HL-60/S4 (cell line): Measurements from ENCODE around the gene CHN2.

Source experiments
- in situ Hi-C: fragments of 300-500 bp; cut with MboI; formaldehyde crosslinking; loops from 2 replicates; pipeline ENCODE4 v1.14.3; 2022; ENCODE audit warnings: low sequenced_read_pairs

CHN2 gene

DNA sequence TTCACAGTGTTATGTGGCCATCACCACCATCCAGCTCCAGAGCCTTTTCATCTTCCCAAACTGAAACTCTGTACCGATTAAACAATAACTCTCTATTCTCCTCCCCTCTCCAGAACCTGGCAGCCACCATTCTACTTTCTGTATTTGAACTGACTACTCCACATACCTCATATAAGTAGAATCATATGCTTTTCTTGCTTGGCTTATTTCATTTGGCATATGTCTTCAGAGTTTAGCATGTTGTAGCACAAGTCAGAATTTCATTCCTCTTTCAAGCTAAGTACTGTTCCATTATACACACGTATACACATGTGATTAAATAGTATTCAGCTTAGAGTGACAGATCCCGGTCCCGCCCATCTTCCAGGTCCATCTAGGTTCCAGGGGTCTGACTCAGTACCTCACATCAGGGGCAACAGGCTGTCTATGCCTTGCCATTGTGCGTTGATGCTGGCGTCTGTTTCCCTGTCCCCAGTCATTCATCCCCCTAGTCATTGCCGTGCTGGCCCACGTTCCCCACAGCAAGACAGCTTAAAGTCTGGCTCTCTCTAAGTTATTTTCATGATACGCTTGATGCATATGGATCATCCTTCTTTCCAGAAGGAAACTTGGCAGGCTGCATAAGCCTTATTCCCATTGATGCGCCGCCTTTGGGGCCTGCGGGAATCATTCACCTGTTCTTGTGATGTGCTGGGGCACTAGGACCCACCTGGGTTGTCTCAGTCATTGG is 108.3 kb downstream of the CHN2 start:
- in situ Hi-C loops: no loop called here

DNA sequence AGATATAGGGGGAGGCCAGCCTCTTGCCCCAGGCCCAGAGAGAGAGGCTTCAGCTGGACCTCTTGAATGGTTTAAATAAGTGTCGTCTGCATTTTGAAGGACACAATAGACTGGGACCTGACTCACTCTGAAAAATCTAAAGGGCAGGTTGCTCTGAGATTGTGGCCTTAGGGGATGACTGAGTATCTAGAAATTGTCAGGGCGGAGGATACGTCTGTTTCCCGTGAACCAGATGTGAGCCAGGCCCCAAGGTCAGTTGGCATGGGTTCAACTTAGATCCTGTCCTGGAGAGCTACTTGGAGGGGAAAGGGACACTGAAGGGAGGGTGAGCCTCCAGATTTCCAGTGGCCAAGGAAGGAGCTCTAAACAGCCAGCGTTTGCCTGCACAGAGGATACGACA is 110.2 kb downstream of the CHN2 start:
- in situ Hi-C loops: no loop called here

DNA sequence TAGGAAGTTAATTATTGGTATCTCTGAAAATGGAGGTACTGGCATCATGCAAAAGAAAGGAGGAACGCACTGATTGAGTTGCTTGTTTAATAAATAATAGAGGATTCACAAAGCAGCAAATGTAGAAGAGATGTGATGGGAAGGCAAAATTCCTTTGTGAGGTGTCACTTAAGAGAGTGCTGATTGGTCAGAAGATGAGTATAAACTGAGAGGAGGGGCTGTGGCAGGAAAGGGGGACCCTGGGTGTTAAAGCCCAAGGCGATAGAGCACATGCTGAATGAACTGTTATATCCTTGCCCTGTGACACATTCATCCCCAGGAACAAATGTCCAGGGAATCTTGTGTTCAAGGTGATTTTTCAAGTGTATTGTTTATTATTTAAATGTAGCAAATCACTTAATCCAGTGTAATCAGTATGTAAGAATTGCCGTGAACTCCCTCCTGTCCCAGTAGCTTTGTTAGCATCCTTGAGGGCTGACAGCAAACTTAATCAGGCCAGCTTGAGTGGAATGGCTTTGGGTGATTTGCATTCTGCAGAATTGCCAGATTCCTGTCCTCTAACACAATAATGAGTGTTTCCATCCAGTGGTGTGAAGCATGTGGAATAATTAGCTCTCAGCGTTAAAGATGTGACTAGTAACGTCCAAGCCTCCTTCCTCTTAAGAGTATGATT is 111.9 kb downstream of the CHN2 start:
- in situ Hi-C loops: no loop called here

DNA sequence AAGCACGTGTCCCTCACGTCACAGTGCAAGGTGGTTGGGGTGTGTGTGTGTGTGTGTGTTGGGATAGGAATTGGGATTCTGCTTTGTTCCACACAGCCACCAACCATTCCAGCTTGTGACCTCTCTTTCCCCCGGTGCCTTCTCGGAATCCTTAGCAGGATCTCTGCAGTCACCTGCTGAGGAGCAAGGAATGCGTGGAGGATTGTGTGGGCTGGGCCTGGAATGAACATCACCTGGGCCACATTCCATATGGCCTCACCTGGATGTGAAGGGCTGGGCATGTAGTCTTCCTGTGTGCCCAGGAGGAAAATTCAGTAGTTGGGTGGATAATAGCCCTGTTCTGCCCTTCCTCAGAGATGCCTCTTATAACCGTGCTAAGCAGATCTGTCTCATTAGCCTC is 113.8 kb downstream of the CHN2 start:
- in situ Hi-C loops: no loop called here

DNA sequence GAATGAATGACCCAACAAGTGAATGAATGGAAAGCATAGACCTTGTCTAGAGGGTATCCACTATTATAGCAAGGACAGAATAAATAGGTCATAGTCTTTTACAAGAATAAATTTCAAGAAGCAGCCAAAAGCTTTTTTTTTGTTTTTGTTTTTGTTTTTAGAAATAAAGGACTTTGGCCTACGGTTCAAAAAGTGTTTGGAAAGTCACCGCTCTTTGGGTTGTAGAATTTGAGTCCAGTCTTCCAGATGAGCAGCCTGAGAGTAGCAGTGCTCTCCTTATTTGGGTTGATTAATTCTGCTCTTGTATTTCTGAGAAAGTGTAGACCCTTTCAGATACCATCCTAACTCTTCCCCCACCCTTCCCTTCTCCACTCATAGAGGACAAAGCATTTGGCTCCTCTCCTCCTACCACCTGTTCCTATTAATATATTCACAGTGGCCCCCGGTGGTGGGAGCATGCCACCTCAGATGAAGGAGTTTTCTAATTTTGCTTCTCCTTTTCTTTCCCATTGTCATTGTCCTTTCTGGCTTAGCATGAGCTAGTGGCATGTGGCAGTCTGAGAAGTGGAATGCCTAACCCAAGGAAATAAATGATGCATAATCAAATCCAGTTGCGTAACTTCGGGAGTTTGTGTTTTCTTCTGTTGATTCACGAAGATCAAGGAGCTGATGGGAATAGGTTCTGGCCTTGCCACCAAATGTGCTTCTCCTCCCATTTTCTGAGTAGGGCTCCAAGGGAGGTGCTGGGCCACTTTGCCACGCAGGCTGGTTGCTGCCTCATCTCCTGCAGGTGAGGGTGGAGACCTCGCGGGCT is 114.7 kb downstream of the CHN2 start:
- in situ Hi-C loops: no loop called here

DNA sequence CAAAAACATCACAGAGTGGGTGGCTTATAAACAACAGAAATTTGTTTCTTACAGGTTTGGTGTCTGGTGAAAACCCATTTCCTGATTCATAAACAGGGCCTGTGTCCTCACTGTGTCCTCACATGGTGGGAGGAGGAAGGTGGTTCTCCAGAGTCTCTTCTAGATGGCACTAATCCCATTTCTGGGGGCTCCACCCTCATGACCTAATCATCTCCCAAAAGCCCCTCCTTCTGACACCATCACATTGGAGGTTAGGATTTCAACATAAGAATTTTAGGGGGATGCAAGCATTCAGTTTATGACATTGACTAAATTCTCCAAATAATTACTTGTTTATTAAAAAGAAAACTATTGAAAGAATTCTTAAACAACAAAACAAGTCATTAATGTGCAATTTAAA is 116.0 kb downstream of the CHN2 start:
- in situ Hi-C loops: no loop called here

DNA sequence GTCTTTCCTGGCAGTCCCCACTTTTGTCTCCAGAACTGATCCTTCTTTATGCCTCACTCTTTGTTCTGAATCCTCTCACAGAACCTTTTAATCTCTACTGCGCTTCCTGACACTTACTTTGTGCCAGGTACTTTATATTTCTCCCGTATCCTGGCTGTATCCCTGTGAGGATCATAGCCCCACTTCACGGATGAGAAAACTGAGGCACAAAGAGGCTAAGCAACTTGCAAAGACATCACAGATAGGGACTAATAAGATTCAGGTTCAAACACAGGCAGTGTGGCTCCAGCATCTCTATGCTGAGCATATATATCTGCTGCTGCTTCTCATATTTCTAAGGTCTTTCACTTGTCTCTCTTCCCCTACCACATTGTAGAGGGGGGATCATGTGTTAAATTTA is 116.7 kb downstream of the CHN2 start:
- in situ Hi-C loops: no loop called here

DNA sequence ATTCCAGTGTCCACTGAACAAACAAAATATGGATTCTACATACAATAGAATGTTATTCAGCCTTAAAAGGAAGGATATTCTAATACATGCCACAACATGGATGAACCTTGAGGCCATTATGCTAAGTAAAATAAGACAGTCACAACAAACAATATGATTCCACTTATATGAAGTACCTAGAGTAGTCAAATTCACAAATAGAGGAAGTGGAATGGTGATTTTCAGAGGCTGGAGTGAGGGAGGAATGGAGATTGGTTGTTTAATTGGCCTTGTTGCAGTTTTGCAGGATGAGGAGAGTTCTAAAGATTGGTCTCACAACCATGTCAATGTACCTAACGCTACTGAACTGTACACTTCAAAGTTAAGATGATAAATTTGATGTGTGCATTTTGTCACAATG is 119.6 kb downstream of the CHN2 start:
- in situ Hi-C loops: no loop called here

DNA sequence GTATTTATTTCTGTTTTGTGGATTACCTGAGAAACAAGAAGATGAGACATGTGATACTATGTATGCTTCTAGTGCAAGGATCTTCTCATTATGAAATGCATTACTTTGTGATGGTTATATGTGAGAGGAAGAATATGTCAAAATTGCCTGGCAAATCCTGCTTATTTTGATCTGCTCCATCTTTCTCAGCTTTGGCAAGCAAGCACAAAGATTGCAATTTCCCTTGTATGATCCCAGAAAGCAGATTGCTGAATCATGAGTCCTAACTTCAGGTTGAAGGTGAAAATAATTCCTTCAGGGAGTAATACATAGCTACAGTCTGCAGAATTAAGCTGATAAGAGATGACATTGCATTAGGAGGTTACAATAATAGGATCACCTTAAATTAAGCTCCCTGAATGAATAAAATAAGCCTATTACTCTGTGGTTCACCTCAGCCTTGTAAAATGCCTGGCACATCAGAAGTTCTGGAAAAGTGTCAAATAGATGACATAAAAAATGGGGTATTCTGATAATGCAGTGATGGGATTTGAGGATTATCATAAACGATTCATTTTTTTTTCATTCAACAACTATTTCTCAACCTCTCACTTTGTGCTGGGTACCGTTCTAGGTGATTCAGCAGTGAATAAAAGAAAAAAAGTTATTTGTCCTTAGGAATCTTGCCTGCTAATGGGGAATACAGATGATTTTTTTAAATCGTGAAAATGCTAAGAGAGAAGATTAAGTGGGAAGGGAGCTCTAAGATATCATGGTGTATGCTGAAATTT is 120.7 kb downstream of the CHN2 start:
- in situ Hi-C loops: no loop called here

DNA sequence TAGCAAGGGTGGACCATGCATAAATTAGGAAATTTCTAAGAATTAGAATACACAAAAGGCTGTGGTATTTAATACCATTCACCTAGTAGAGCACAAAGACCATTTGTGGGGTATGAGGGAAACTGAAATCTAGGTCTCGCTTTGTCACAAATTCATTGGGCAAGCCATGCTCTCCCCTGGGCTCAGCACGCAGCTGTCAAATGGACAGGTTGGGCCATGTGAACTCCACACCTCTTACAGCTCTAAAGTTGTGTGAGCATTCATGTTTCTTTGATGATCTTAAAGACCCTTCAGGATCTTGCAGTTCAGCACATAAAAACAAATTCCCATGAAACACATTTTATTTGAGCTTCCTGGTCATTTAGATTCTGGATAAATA is 121.3 kb downstream of the CHN2 start:
- in situ Hi-C loops: no loop called here

DNA sequence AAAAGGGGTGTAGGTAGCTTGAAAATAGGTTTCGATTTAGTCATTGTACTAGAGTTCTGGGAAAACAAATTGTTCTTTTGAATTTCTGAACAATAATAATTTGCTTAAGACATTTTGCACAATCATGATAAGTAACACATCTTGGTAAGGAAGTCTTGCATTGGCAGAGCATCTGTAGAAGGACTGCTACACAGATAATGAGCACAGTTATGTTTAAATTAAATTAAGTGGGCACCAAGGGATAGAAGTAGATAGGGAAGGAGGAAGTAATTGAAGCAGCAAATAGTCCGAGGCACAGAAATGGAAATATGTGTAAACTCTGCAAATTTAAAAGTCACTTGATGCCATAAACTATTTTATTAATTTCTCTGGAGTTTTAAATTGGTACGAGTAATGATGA is 122.4 kb downstream of the CHN2 start:
- in situ Hi-C loops: no loop called here

DNA sequence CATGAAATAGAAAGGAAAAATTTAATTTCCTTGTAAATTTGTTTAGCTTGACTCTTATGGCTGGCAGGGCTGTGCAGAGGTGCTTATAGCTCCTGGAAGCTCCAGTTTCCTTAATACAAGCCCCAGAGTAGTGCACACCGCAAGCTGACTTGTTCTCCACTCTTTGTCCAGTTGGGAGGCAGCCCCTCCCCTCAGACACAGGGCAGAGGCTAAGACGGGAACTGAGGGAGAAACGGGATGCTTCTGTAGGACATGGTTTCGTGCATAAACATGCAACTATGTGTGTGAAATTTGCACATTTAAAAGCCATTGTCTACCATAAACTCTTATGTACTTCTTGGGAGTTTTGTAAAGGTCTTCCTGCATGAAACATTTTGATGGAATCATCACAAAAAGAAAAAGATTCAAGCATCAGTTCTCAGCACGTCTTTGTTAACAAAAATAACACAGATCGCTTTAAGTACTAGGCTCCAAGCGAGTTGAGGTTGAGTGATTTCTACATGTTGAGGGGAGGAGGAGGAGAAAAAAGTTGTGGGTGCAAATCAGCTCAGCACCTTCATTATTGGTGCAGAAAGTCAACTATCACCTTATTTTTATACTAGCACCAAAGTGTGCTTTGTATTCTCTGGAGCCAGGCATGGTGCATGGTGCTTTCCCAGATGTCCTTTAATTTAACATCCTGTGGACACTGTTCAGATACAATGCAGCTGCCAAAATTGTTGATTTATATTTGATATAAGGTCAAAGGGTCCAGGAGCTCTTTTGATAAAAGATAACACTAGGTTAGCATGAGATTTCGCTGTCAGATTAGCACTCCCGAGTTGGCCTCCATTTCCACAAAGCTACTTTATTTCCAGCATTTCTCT is 124.5 kb downstream of the CHN2 start:
- in situ Hi-C loops: no loop called here

DNA sequence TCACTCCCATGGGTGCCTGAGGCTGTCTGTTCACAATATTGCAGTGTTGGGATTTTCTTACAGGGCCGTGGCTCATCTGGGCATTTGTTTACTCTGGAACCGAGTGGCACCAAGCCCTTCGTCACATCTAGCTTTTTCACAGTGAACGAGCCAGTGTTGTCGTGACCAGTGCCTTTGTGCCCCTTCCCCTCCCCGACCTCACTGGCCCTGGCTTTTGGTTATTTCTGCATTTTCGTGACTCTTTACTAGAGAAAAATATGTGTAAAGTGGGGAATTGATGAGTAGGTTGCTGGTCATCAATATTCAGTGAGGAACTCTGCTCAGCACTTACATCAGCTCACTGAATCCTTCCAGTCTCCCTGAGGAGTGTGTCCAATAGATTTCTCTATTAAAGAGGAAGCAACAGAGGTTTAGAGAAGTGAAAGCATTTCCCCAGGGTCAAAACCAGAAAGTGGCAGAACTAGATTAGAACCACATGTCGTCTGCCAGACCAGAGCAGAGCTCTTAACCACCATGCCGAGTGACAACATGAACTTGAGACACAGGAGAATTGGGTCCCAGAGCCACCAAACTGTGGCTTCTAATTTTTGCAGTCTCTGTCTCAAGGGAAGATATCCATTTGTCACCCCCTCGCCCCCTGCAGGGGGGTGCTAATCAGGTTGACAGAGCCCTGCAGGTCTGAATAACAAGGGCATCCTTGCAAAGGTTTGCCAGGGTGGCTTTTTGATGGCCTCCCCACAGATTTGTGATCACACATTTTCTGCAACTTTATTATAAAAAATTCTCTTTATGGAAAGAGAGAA is 125.3 kb downstream of the CHN2 start:
- in situ Hi-C loops: no loop called here

DNA sequence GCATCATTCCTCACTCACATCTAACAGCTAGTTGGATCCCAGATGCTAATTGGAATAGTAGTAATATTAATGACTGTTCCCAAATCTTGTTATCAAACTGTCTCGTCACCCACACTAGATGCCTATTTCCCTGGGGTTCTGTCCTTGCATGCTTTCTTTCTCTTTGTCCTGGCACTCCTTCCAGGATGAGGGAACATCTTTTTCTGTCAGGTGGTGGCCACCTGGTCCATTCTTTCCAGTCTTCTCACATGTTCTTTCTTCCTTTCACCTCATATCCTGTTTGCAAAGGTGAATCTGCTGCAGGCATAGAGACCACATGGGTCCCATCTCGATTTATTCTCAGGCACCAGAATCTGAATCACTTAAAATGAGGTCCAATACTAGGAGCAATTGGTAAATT is 126.0 kb downstream of the CHN2 start:
- in situ Hi-C loops: no loop called here

DNA sequence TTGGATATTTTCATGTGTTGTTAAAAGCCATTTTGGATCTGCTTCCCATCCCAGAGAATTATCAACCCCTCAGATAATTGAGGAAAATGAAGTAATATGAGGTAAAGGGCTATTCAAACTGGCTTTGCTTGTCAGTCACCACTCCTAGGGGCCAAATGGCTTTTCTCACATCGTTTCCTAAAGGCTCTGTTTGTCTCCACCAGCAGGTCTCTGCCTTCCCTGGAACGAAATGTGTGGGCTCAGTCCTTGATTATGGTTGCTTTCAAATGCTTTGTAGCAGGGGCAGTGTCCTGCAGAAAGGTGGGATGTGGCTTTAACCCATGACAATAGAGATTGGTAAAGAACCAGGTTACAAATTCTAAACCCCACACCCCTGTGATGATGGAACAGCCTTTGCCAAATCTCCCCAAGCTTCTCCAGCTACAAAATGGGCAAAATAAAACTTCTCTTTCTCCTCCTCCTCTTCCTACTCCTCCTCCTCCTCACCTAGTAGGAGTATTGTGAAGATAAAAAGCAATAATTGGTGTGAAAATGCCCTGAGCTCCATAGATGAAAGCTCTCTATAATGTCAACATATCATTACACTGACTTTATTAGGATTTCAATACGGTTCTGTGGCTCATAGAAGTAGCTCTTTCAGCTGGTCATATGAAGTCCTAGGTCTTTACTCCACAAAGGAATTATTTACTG is 127.6 kb downstream of the CHN2 start:
- in situ Hi-C loops: no loop called here

DNA sequence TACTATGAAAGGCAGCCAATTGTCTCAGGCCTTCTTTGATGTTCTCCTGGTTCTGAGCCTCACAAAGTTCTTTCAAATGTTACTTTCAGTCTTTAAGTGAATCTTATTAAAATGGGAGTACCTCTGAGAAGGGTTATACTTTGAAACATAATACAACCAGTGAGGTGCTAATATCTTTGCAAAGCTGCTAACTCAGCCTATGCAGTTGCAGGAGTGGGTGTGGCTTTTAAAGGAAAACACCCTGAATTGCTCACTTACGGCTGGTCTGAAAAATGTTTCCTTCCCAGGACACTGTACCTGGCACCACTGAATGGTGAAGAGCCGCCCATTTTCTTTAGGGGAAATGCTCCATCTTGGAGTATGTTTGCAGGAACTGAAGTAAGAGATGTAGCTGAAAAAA is 130.9 kb downstream of the CHN2 start:
- in situ Hi-C loops: no loop called here

DNA sequence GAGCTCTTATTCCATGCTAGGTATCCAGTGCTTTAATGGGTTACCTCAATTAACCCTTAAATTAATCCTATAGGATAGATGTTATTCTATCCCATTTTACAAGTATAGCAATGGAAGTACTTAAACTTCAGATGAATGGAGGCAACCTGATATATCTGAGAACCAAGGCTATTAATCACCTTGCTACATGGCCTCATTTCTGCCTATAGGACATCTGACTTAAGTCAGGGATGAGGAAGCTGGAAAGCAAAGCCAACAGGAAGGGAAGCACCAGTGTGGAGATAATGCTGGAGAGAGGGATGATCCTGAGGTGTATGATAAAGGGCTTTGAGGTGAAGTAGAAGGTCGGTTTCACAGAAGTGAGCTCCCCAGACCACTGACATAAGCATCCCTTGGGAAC is 132.3 kb downstream of the CHN2 start:
- in situ Hi-C loops: no loop called here

DNA sequence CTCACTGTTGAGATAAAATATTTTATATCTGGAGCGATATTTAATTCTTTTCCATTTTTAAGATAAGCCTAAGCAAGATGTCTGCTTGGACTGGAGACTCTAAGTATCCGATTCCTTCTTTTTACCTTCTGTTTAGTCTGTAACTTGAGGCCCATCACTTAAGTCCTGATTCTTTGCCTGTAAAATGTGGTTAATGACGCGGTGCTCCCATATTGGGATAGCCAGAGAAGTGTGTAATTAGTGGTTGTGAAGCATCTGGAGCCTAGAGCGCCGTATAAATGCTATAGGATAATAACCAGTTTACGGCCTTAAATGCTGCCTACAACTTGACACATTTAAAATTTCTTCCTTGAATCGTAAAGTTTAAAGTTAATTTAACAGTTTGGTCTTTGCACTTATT is 132.9 kb downstream of the CHN2 start:
- in situ Hi-C loops: no loop called here

DNA sequence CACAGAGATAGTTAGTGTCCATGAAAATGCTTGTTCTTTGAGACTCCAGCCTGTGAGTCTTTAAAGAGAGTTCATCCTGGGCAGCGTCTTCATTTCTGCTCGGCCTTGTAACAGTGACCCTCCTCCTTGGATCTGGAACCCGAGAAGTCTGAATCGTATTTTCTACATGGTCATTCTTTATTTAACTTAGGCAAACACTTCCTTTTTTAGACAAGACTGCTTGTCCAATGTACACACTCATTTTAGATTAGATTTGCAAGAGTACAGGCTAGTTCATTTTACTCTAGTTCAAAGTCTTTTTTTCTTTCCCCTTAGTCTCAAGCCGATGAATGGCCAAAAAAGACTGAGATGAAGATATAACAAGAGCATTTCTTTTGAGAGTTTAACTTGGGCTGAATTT is 133.5 kb downstream of the CHN2 start:
- in situ Hi-C loops: no loop called here
